H54 (cell line): ENCODE data around the gene TACO1.

ENCODE experiments used
- DNase-seq: peaks from one replicate; pipeline ENCODE4 v3.0.0; 2011; ENCODE audit warnings: low spot score, mixed read lengths; ENCODE audit not compliant: insufficient read length
- FAIRE-seq: peaks from 3 replicates; lab custom pipeline; 2011; peaks lifted over from hg19 to GRCh38; lab: Jason Lieb, UNC
- POLR2A ChIP-seq: IDR thresholded peaks from 2 replicates; pipeline ENCODE4 v1.6.1; 2011; ENCODE audit warnings: low read depth, mild to moderate bottlenecking, low read length

The TACO1 gene

GRCh38 chr17:63578769-63579111, 22.0 kb upstream of the TACO1 start:
- DNase-seq (no peak), FAIRE-seq (no peak)
- no peak for TF ChIP-seq POLR2A

GRCh38 chr17:63579633-63580032, 21.1 kb upstream of the TACO1 start:
- FAIRE-seq (no peak), DNase-seq (no peak)
- no peak for TF ChIP-seq POLR2A

- DNase-seq (no peak), FAIRE-seq (no peak)
- TF ChIP-seq POLR2A = no peak
Observed at GRCh38 chr17:63587770-63588169, 12.9 kb upstream of the TACO1 start.

- DNase-seq = no peak
- FAIRE-seq = no peak
- no peak for TF ChIP-seq POLR2A
Observed at GRCh38 chr17:63588797-63589196, 11.9 kb upstream of the TACO1 start.

GRCh38 chr17:63589646-63590045, 11.0 kb upstream of the TACO1 start:
- TF ChIP-seq POLR2A = no peak
- FAIRE-seq (no peak), DNase-seq (no peak)

GRCh38 chr17:63592797-63593196, 7.9 kb upstream of the TACO1 start:
- FAIRE-seq = no peak

GRCh38 chr17:63595132-63595531, 5.6 kb upstream of the TACO1 start:
- FAIRE-seq (no peak), DNase-seq (no peak)
- TF ChIP-seq POLR2A = no peak

More at GRCh38 chr17:63592797-63593196, 7.9 kb upstream of the TACO1 start:
- no peak for DNase-seq
- TF ChIP-seq POLR2A = no peak

GRCh38 chr17:63596856-63597586, 3.7 kb upstream of the TACO1 start:
- FAIRE-seq (no peak), DNase-seq (no peak)
- no peak for TF ChIP-seq POLR2A

GRCh38 chr17:63598281-63598680, 2.4 kb upstream of the TACO1 start:
- TF ChIP-seq POLR2A = no peak
- no peak for FAIRE-seq
- no peak for DNase-seq

- FAIRE-seq = no peak
- TF ChIP-seq POLR2A = no peak
- DNase-seq = no peak
Observed at GRCh38 chr17:63601439-63602371, 1.0 kb downstream of the TACO1 start.

GRCh38 chr17:63609816-63610573, 9.3 kb downstream of the TACO1 start:
- no peak for DNase-seq
- FAIRE-seq = no peak
- TF ChIP-seq POLR2A = no peak

- FAIRE-seq = no peak
- DNase-seq = no peak
- TF ChIP-seq POLR2A = no peak
Observed at GRCh38 chr17:63610854-63611253, 10.2 kb downstream of the TACO1 start.

- no peak for TF ChIP-seq POLR2A
- DNase-seq = no peak
- no peak for FAIRE-seq
Observed at GRCh38 chr17:63611354-63611753, 10.7 kb downstream of the TACO1 start.

GRCh38 chr17:63613663-63614062, 13.0 kb downstream of the TACO1 start:
- TF ChIP-seq POLR2A = no peak
- no peak for FAIRE-seq
- no peak for DNase-seq

GRCh38 chr17:63621229-63621683, 20.6 kb downstream of the TACO1 start:
- no peak for FAIRE-seq
- TF ChIP-seq POLR2A = no peak
- no peak for DNase-seq
